Mucosa of descending colon (tissue), 3 donors: Measurements from ENCODE around the gene RRM2. TPM values are rescaled to one million over a fixed set of nuclear protein-coding genes. Genes with fewer than 3 reads are reported as not detected.
A peak's percentile ranks its signal among the peaks of the same experiment; 100 is the strongest.

ENCODE experiments used
- ATAC-seq: fragments of 200-7000 bp; cut with Tn5 transposase; one replicate; pipeline ENCODE4 v1.9.1; 2020; ENCODE audit warnings: mild to moderate bottlenecking, moderate library complexity
- DNase-seq, 3 donors: peaks; one replicate each; pipeline ENCODE4 v3.0.0-alpha.2; 2020
- H3K36me3 ChIP-seq: fragments of 200-600 bp; one replicate; pipeline ENCODE4 v1.8.0; 2021; ENCODE audit warnings: low read depth, mild to moderate bottlenecking
- H3K4me1 ChIP-seq: fragments of 200-600 bp; one replicate; pipeline ENCODE4 v1.8.0; 2021; ENCODE audit warnings: low read depth, mild to moderate bottlenecking
- H3K4me3 ChIP-seq: fragments of 200-600 bp; one replicate; pipeline ENCODE4 v1.8.0; 2021; ENCODE audit warnings: mild to moderate bottlenecking
- H3K9me3 ChIP-seq: fragments of 200-600 bp; one replicate; pipeline ENCODE4 v1.8.0; 2021; ENCODE audit warnings: mild to moderate bottlenecking
- intact Hi-C, 2 donors: fragments of 100-400 bp; cut with DNase I in 1 of 2; cut with micrococcal nuclease in 1 of 2; formaldehyde crosslinking; loops; one replicate each; pipeline versions ENCODE4 v1.11.0 to v1.11.1; 2022; cut with DNase I, micrococcal nuclease
- total RNA-seq, 3 donors: library from RNA; stranded (reverse); fragmentation: NEBNext Ultra II Directional in 2 of 3; extraction: Animal tissue kit (Norgen Biotek cat#: 25700) in 2 of 3; gene quantifications; one replicate each; pipeline versions ENCODE4 v1.2.1 to v1.2.4, GENCODE V29; 2021 to 2023
- TF ChIP-seq, protein P1 (sequence below): fragments of 200-600 bp; IDR thresholded peaks from one replicate; pipeline ENCODE4 v1.8.0; 2022; ENCODE audit warnings: antibody characterized with exemption, mild to moderate bottlenecking
- donor health status: DM: no; HTN: no; CAD: no; lungs with moderate emphysema.
- donor health status: DM: no; HTN: no; CAD: no.
- donor health status: DM: no; HTN: yes; CAD: no.

RRM2 gene
- total RNA-seq, 3 donors from 2014 or later = 8.5 to 65.3 (median 12.5) TPM

DNA sequence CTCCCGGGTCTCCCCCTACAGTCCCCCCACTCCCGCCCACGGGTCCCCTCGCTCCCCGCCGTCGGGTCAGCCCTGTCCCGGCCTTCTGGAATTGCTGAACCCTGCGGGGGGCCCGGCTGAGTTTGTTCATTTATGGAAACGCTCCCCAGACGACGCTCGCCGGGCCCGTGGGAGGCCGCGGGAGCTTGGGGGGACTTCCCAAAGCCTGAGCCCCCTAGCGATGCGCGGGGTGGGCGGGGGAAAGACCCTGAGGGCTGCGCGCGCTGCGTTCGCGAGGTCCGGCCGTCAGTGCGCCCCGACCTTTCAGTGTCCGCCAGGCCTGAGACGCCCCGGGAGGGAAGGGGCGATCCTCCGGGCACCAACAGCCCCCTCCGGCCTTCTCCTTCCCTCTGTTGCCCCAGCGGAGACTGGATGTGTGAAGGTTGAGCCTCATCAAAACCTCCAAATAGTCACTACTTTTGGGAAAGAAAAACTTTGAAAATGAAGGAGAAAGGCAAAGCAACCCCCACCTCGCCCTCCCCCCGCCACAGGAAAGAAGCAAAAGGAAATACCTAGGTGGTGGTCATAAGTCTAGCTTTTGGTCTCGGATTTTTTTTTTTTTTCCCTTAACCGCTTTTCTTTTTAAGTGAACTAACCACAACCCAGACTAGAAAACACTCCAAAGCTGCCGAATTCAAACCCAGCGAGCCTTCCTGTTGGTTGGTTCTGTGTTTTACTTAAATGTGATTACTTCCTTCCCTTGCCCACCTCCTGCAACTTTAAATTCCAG lies 41.8 kb upstream of the RRM2 start:
- ATAC-seq (no peak), DNase-seq (peak in 1 of 3 donors; percentile 41)
- no peaks in the 10 kb centered on the region for H3K36me3 ChIP-seq
- H3K9me3 ChIP-seq = no peaks in the 10 kb centered on the region
- no peak overlapping the region for H3K4me3 ChIP-seq
- intact Hi-C loops = no loop called here
- TF ChIP-seq, protein P1, sequence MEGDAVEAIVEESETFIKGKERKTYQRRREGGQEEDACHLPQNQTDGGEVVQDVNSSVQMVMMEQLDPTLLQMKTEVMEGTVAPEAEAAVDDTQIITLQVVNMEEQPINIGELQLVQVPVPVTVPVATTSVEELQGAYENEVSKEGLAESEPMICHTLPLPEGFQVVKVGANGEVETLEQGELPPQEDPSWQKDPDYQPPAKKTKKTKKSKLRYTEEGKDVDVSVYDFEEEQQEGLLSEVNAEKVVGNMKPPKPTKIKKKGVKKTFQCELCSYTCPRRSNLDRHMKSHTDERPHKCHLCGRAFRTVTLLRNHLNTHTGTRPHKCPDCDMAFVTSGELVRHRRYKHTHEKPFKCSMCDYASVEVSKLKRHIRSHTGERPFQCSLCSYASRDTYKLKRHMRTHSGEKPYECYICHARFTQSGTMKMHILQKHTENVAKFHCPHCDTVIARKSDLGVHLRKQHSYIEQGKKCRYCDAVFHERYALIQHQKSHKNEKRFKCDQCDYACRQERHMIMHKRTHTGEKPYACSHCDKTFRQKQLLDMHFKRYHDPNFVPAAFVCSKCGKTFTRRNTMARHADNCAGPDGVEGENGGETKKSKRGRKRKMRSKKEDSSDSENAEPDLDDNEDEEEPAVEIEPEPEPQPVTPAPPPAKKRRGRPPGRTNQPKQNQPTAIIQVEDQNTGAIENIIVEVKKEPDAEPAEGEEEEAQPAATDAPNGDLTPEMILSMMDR = no peak
- H3K4me1 ChIP-seq = peaks cover 16% of the 10 kb centered on the region

DNA sequence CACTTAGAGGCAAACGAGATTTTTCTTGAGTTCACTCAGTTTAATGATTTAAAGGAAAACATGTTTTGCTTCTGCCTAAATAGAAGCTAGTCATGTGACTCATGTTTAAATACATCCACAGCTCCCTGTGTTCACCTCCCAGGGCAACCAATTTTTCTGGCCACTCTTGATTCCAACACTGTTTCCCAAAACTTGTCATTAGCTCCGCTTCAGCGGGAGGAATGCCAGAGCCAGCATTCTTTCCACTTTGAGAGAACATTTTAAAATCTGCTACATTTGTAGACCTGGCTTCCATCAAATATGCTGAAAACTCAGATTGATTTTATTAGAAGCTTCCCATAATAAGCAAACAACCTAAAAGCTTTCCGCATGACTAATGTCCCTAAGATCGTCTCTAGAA lies 39.5 kb upstream of the RRM2 start:
- ATAC-seq = no peak
- peaks cover 16% of the 10 kb centered on the region for H3K4me1 ChIP-seq
- no peak overlapping the region for H3K4me3 ChIP-seq
- intact Hi-C loops = no loop called here
- no peak for DNase-seq
- no peaks in the 10 kb centered on the region for H3K36me3 ChIP-seq
- no peaks in the 10 kb centered on the region for H3K9me3 ChIP-seq
- TF ChIP-seq, protein P1 = no peak

DNA sequence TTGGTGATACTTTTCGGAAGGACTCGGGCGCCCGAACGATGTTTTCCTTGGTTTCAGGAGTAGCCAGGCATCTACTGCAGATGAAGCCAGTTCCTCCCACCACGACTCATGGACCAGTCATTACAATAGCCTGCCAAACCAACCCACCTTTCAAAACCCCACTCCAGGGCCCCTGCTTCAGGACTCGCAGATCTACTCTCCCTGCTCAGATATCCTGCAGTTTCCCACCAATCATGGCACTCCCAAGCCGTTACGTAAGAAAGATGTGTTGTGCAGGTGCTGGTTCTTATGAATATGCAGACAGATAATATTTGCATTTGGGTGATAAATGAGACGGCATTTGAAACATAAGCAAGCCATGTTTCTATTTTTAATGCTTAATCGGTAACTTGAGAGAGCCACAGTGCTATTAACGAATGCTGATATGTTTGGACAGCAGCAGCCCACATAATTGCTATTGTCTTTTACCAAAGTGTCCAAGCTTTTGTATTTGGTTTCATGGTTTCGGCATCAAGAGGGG lies 38.8 kb upstream of the RRM2 start:
- TF ChIP-seq, protein P1 = no peak
- H3K9me3 ChIP-seq = no peaks in the 10 kb centered on the region
- peaks cover 16% of the 10 kb centered on the region for H3K4me1 ChIP-seq
- ATAC-seq (no peak), DNase-seq (no peak)
- intact Hi-C loops = no loop called here
- no peak overlapping the region for H3K4me3 ChIP-seq
- no peaks in the 10 kb centered on the region for H3K36me3 ChIP-seq

DNA sequence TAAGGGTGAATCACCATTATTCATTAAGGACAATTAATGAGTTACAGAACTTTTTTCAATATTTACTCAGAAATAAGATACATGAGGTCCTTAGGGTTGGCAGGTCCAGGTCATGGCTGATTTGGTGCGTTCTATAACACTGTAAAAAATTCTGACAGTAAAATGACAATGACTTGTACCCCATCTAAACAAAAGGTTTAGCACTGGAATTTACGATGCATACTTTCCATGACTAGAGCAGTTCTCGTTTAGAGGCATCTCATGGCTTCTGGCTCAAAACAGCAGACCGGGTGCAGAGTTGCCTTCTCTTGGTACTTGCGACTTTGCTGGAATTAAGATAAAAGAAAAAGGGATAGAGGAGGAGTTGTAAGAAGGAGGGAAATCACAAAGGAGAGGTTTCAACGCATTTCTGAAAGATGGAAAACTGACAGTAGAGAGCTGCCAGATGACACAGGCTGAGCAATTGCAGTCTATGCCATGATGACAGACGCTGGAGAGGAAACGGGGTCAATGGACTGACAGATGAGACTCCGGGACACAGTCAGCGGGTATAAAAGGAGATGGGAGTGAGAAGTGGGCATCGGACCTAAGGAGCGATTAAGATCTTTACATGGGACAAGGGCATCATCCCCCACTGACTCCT lies 38.2 kb upstream of the RRM2 start:
- H3K9me3 ChIP-seq = no peaks in the 10 kb centered on the region
- TF ChIP-seq, protein P1 = no peak
- no peaks in the 10 kb centered on the region for H3K36me3 ChIP-seq
- no peak overlapping the region for H3K4me3 ChIP-seq
- peaks cover 11% of the 10 kb centered on the region for H3K4me1 ChIP-seq
- DNase-seq = no peak
- intact Hi-C loops = no loop called here
- ATAC-seq = no peak

DNA sequence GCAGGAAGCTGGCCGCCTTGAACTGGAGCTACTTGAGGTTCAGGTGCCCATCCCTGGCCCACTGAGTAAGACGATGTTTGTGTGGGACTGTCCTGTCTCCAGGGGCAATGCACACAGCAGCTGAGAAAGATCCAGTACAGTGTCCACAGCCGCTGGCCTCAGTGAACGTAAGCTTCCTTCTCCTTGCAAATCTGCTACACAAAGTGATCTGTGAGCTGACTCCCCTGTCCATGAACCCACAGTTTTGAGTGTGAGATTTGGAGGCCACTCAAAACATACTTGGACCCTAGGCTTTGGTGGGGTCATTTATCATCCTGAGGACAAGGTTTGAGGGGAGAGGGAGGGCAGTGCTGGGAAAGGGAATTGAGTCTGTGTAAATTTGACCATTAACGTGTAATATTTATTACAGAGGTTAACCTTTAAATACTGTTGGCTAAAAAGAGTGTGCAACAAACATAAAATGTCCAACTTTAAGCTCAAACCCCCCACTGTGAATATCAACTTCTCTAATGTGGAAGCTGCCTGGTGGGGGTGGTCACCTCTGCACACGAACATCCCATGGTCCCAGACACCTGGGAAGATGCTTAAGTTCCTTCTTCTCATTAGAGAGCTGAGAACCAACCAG lies 37.4 kb upstream of the RRM2 start:
- no peak overlapping the region for H3K4me3 ChIP-seq
- DNase-seq (no peak), ATAC-seq (no peak)
- H3K36me3 ChIP-seq = no peaks in the 10 kb centered on the region
- TF ChIP-seq, protein P1 = no peak
- H3K9me3 ChIP-seq = no peaks in the 10 kb centered on the region
- H3K4me1 ChIP-seq = peaks cover 9% of the 10 kb centered on the region
- intact Hi-C loops = no loop called here
